Measurements from ENCODE around the gene GPR160.

The GPR160 gene

GRCh38 chr3:170064108-170064507 lies 26.3 kb downstream of the GPR160 start:
- no peak for DNase-seq (ENCODE audit: low spot score)

GRCh38 chr3:170075441-170076091 lies 37.8 kb downstream of the GPR160 start:
- DNase-seq (ENCODE audit: low spot score), result no peak

- no peak for DNase-seq (ENCODE audit: low spot score)
Observed at GRCh38 chr3:170076715-170077238, 39.0 kb downstream of the GPR160 start.

- DNase-seq (ENCODE audit: low spot score), result no peak
Observed at GRCh38 chr3:170077361-170077760, 39.6 kb downstream of the GPR160 start.

DNA sequence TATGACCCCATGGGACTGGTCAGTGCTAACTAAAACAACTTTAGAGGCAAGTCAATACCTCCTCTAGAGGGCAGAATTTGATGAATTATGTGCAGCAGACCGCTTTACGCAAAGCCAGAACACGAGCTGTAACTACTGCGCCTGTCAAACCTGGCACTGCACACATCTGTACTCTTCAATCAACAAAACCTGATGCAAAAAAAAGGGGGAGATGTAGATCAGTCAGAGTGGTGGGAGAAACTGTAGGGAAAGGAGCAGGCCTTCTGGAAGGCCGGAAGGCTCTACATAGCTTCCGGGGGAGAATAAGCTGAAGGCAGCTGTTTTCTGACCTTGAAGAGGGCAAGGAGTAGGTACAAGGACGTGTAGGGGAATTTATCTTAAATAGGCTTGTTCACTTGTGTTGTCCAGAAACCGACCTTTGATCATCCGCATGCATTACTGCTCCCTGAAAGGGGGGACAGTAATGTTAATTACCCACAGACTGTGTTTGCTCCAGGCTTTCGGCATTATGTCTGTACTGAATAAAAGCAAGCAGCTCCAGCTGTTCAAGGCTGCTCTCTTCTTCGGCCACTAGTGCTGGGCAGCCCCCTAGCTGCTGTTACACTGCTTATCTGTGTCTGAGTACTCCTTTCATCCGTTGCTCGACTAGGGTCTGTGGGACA lies 41.0 kb downstream of the GPR160 start:
- DNase-seq (ENCODE audit: low spot score), result no peak

DNA sequence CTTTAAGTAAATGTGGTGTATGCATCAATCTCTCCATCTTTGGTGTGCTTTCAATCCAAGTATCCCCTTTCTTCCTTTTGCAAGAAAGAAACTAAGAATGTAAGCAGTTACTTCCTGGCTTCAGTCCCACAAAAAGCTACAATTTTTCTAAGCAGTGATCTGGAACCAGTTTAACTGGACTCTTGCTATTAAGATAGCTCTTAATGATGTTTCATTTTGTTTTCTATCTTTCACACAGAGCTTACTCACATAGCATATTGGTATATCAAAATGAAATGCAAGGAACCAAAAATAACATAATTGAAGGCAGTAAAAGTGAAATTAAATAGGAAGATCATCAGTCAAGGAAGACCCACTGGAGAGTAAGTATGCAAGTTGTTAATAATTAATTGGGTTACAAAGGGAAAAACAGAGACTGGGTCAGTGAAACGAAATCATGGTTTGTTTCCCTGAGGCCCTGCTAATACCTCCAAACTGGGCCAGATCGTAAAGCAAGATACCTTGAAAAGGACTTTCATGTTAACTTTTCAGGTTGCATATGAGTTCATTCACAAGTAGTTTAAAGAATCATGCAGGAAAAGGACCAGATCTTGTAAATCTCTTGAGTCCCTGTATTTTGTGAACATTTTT lies 41.9 kb downstream of the GPR160 start:
- DNase-seq (ENCODE audit: low spot score), result no peak

GRCh38 chr3:170080605-170081004 lies 42.8 kb downstream of the GPR160 start:
- no peak for DNase-seq (ENCODE audit: low spot score)

GRCh38 chr3:170081079-170081741 lies 43.4 kb downstream of the GPR160 start:
- DNase-seq (ENCODE audit: low spot score), result no peak

- DNase-seq (ENCODE audit: low spot score), result no peak
Observed at GRCh38 chr3:170083343-170083742, 45.5 kb downstream of the GPR160 start.

- no peak for DNase-seq (ENCODE audit: low spot score)
Observed at GRCh38 chr3:170085396-170085795, 47.6 kb downstream of the GPR160 start.

DNA sequence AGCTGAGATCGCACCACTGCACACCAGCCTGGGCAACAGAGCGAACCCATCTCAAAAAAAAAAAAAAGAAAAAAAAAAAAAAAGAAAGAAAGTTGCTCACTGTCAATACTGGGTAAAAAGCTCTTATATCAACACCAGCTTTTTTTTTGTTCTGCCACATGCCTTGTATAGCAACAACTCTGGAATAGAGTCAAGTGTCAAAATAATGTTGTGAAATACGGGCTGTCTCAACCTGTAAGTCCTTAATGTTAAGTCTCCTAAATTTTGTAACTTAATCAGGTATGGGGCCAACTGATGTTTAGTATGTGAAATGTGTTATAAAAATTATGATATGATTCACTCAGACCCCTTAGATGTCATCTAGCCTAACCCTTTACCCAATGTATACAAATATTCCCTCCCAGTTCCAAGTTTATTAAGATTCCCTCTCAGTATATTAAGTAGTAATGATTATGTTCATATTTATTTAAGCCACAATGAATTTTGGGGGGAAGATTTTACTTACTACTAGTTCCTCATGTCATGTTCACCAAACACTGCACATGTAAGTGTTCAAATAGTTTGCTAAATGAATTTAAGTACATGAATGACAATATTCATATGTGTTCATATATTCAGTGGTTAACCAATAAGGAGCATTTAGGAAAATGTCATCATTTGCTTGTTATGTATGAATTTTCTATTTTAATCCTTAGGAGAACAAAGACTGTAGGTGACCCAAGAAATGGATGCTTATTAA lies 52.2 kb downstream of the GPR160 start:
- DNase-seq (ENCODE audit: low spot score), result no peak

DNA sequence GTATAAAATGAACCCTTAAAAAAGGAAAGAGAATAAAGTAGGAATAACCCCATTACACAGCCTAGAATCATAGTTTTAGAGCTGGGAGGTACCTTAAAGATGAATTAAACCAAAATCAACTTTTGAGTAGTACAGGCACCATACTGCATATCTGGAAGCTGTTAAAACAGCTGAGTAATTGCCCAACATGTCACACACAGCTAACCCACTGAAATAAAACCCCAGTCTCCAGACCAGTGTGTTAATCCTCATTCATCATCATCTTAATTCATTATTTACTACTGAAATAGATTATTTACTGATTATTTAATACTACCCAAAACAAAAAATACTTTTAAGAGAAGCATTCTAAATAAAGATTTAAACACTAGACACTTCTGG lies 52.8 kb downstream of the GPR160 start:
- DNase-seq (ENCODE audit: low spot score), result no peak

GRCh38 chr3:170092907-170093306 lies 55.1 kb downstream of the GPR160 start:
- DNase-seq (ENCODE audit: low spot score), result no peak

GRCh38 chr3:170095771-170096170 lies 58.0 kb downstream of the GPR160 start:
- no peak for DNase-seq (ENCODE audit: low spot score)

- DNase-seq (ENCODE audit: low spot score), result no peak
Observed at GRCh38 chr3:170096342-170096741, 58.5 kb downstream of the GPR160 start.

GRCh38 chr3:170098753-170099152 lies 61.0 kb downstream of the GPR160 start:
- no peak for DNase-seq (ENCODE audit: low spot score)

- DNase-seq (ENCODE audit: low spot score), result no peak
Observed at GRCh38 chr3:170100944-170101343, 63.1 kb downstream of the GPR160 start.

- DNase-seq (ENCODE audit: low spot score), result no peak
Observed at GRCh38 chr3:170102431-170102830, 64.6 kb downstream of the GPR160 start.

DNA sequence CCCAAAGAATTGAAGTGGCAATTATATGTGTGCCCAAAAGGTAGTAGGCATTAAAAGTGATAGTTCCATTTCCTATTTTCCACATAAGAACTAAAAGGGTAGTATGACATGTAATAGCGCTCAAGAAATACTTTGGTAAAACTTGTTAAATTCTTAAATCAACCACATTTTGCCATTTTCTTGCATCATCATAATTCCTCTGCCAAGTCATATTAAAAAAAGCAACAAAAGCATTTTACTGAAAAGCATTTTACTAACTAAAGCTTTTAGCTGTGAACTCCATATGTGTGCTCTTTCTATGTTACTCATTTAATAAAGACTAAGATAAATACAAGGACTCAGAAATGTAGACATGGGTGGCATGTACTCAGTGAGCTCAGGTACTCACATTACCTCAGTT lies 70.1 kb downstream of the GPR160 start:
- no peak for DNase-seq (ENCODE audit: low spot score)

- no peak for DNase-seq (ENCODE audit: low spot score)
Observed at GRCh38 chr3:170108955-170109354, 71.2 kb downstream of the GPR160 start.

- no peak for DNase-seq (ENCODE audit: low spot score)
Observed at GRCh38 chr3:170109579-170110293, 71.9 kb downstream of the GPR160 start.
